GM18868 (cell line): ENCODE data around the gene FOLR2.
"Not testable (repeated sequence)": the region's sequence is repeated elsewhere in the genome, so short reads cannot be mapped to it uniquely, and the experiment has no call there.

ENCODE experiments used
- ATAC-seq: cut with Tn5 transposase; IDR thresholded peaks from one replicate; pipeline ENCODE4 v1.9.1; 2021; ENCODE audit warnings: mild to moderate bottlenecking, moderate library complexity; ENCODE audit not compliant: unreplicated experiment

The FOLR2 gene

GRCh38 chr11:72266960-72267359 is 50.4 kb downstream of the FOLR2 start:
- not testable (repeated sequence) for ATAC-seq

- ATAC-seq = no peak
These were observed 51.5 kb downstream of the FOLR2 start for GRCh38 chr11:72267956-72268617.
